IMR-90 (cell line): ENCODE measurements around the gene TBATA. TPM values are rescaled to one million over a fixed set of nuclear protein-coding genes. Genes with fewer than 3 reads are reported as not detected.

ENCODE experiments used
- ATAC-seq: fragments of 200-7000 bp; cut with Tn5 transposase; 2 replicates; pipeline ENCODE4 v1.9.1; 2020; ENCODE audit warnings: low read depth, mild to moderate bottlenecking, moderate library complexity
- BruUV-seq: library from RNA; stranded (reverse); fragments of 400-500 nt; replicated peaks from 2 replicates; lab custom pipeline; 2021; lab: Mats Ljungman, UMichigan
- CTCF ChIA-PET: fragments of 300-600 bp; formaldehyde crosslinking; extraction: SDS; loops from one replicate; lab custom pipeline; 2021; ENCODE audit warnings: antibody characterized with exemption; lab: Yijun Ruan, JAX
- POLR2A ChIA-PET: fragments of 300-600 bp; sonication (Branson Sonifier 250); formaldehyde crosslinking; loops from one replicate; lab custom pipeline; 2022; ENCODE audit warnings: antibody characterized with exemption; ENCODE audit not compliant: unreplicated experiment; lab: Charles Lee
- DNase-seq: peaks from one replicate; pipeline ENCODE4 v3.0.0; 2013
- H2AFZ ChIP-seq: replicated peaks from 2 replicates; pipeline ENCODE3; 2013; ENCODE audit warnings: low read length, mild to moderate bottlenecking; ENCODE audit not compliant: poor library complexity
- H2AK5ac ChIP-seq: 2 replicates; pipeline ENCODE4 v1.6.1; 2013; ENCODE audit warnings: low read depth, low read length, inconsistent platforms
- H2AK9ac ChIP-seq: replicated peaks from 2 replicates; pipeline ENCODE3; 2013; ENCODE audit warnings: mild to moderate bottlenecking, low read depth, low read length, moderate library complexity; ENCODE audit not compliant: poor library complexity
- H2BK120ac ChIP-seq: 2 replicates; pipeline ENCODE4 v1.6.1; 2013; ENCODE audit warnings: low read depth, low read length, inconsistent platforms
- H2BK15ac ChIP-seq: 3 replicates; pipeline ENCODE4 v1.6.1; 2013; ENCODE audit warnings: low read depth, low read length, inconsistent platforms
- H2BK20ac ChIP-seq: 2 replicates; pipeline ENCODE4 v1.6.1; 2013; ENCODE audit warnings: low read depth, mild to moderate bottlenecking, inconsistent platforms, low read length, moderate library complexity
- H2BK5ac ChIP-seq: 2 replicates; pipeline ENCODE4 v1.6.1; 2013; ENCODE audit warnings: mild to moderate bottlenecking, low read depth, low read length, inconsistent platforms; ENCODE audit not compliant: poor library complexity, severe bottlenecking
- H3K14ac ChIP-seq: replicated peaks from 2 replicates; pipeline ENCODE4 v1.6.1; 2013; ENCODE audit warnings: low read depth, low read length, inconsistent platforms
- H3K18ac ChIP-seq: 2 replicates; pipeline ENCODE4 v1.6.1; 2013; ENCODE audit warnings: low read depth, low read length, control low read depth
- H3K23ac ChIP-seq: 2 replicates; pipeline ENCODE4 v1.6.1; 2013; ENCODE audit warnings: low read depth, low read length, inconsistent platforms
- H3K27ac ChIP-seq: 2 replicates; pipeline ENCODE4 v1.5.1; 2013; ENCODE audit warnings: mild to moderate bottlenecking, control low read depth, low read length; ENCODE audit not compliant: insufficient read depth
- H3K27me3 ChIP-seq: 2 replicates; pipeline ENCODE4 v1.6.1; 2013; ENCODE audit warnings: low read length; ENCODE audit not compliant: control insufficient read depth, insufficient read depth
- H3K36me3 ChIP-seq: 2 replicates; pipeline ENCODE4 v1.6.1; 2013; ENCODE audit warnings: low read length, mixed read lengths; ENCODE audit not compliant: control insufficient read depth, insufficient read depth
- H3K4ac ChIP-seq: 2 replicates; pipeline ENCODE4 v1.6.1; 2013; ENCODE audit warnings: low read depth, low read length, inconsistent platforms
- H3K4me1 ChIP-seq: 2 replicates; pipeline ENCODE4 v1.6.1; 2013; ENCODE audit warnings: low read length, mixed read lengths; ENCODE audit not compliant: control insufficient read depth, insufficient read depth
- H3K4me2 ChIP-seq: 2 replicates; pipeline ENCODE4 v1.6.1; 2013; ENCODE audit warnings: low read depth, mild to moderate bottlenecking, control low read depth, low read length, moderate library complexity
- H3K4me3 ChIP-seq: 2 replicates; pipeline ENCODE4 v1.5.1; 2013; ENCODE audit warnings: low read depth, mild to moderate bottlenecking, control low read depth, low read length, moderate library complexity; ENCODE audit not compliant: insufficient read depth
- H3K56ac ChIP-seq: 2 replicates; pipeline ENCODE4 v1.6.1; 2013; ENCODE audit warnings: low read length, inconsistent platforms; ENCODE audit not compliant: insufficient read depth; ENCODE audit errors: extremely low read depth
- H3K79me1 ChIP-seq, 2 experiments: 2 replicates each; pipeline ENCODE4 v1.6.1; 2013; ENCODE audit warnings: low read length in 2 of 2, inconsistent platforms in 1 of 2, low read depth in 1 of 2
- H3K9ac ChIP-seq: 2 replicates; pipeline ENCODE4 v1.6.1; 2013; ENCODE audit warnings: low read depth, low read length, control low read depth
- H3K9me1 ChIP-seq: 2 replicates; pipeline ENCODE4 v1.6.1; 2013; ENCODE audit warnings: low read length, inconsistent platforms; ENCODE audit not compliant: insufficient read depth
- H3K9me3 ChIP-seq: 2 replicates; pipeline ENCODE4 v1.6.1; 2013; ENCODE audit warnings: low read length; ENCODE audit not compliant: control insufficient read depth, insufficient read depth
- H4K20me1 ChIP-seq: 2 replicates; pipeline ENCODE4 v1.6.1; 2013; ENCODE audit warnings: low read length, inconsistent platforms; ENCODE audit not compliant: insufficient read depth
- H4K5ac ChIP-seq: 2 replicates; pipeline ENCODE4 v1.6.1; 2013; ENCODE audit warnings: mild to moderate bottlenecking, low read depth, low read length, control low read depth
- H4K8ac ChIP-seq, 2 experiments: 2 replicates each; pipeline ENCODE4 v1.6.1; 2013; ENCODE audit warnings: low read depth in 2 of 2, low read length in 2 of 2, control low read depth in 1 of 2, inconsistent platforms in 1 of 2
- H4K91ac ChIP-seq: 2 replicates; pipeline ENCODE4 v1.6.1; 2013; ENCODE audit warnings: low read depth, low read length, inconsistent platforms; ENCODE audit not compliant: insufficient read depth
- MXI1 ChIP-seq: IDR thresholded peaks from 2 replicates; pipeline ENCODE4 v1.6.1; 2012; ENCODE audit warnings: low read depth, mild to moderate bottlenecking, low read length, moderate library complexity, borderline replicate concordance
- WGBS, 2 experiments: methylation state at CpG; one replicate each; pipeline versions ENCODE4 v1.1.5 to v1.1.7; 2013; ENCODE audit warnings: missing lambda C conversion rate in 2 of 2; ENCODE audit not compliant: insufficient read length in 1 of 2; ENCODE audit errors: extremely low coverage in 2 of 2; 5-methylcytosine and 5-hydroxymethylcytosine counted together
- dilution Hi-C: fragments of 300-500 bp; cut with HindIII; formaldehyde crosslinking; loops from one replicate; pipeline ENCODE4 v1.14.3; 2018; ENCODE audit warnings: low sequenced_read_pairs; ENCODE audit not compliant: unreplicated experiment
- in situ Hi-C: fragments of 300-500 bp; cut with MboI; formaldehyde crosslinking; loops from 3 replicates; pipeline ENCODE4 v1.14.3; 2019; ENCODE audit warnings: low sequenced_read_pairs, inconsistent platforms, mixed read lengths
- intact Hi-C: fragments of 100-400 bp; cut with micrococcal nuclease; formaldehyde crosslinking; loops from 2 replicates; pipeline ENCODE4 v1.10.0; 2022
- polyA plus RNA-seq, 3 experiments: library from polyadenylated mRNA; depleted of rRNA; stranded (reverse); fragments of >200 nt; gene quantifications; 2 replicates each; pipeline ENCODE4 v1.2.3, GENCODE V29; 2012; ENCODE audit warnings: low replicate concordance in 1 of 3
- total RNA-seq: library from RNA; depleted of rRNA; stranded (reverse); fragments of >200 nt; gene quantifications from 2 replicates; pipeline ENCODE4 v1.2.3, GENCODE V29; 2012

TBATA gene
- total and polyA plus RNA-seq, 2 of the 4 experiments (the other 2 are of a cell fraction) = not detected

DNA sequence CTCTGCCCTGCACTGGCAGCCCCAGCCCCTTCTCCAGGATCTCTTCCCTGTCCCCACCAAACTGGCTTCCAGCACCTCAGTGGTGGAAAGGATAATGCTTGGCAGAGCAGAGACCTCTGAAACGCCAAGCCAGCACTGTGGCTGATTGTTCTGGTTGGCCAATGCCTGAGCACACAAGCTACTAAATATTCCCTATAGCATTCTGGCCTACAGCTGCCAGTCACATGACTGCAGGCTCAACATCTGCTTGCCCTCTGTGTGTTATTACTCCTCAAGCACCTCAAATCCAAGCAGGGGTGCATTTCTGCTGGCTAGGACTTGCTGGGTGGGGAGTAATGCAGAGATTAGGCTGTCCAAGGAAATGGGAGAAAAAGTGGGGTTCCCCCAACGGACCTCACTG, 6.1 kb downstream of the TBATA start:
- Histone ChIP-seq H2AFZ (no peak overlapping the region), H4K8ac (no peak overlapping the region), H3K4me1 (no peaks in the 10 kb centered on the region), H3K9me1 (no peaks in the 10 kb centered on the region), H3K27me3 (peaks cover 55% of the 10 kb centered on the region), H2BK5ac (no peak overlapping the region), H3K23ac (no peak overlapping the region), H2BK20ac (no peak overlapping the region), H3K27ac (no peak overlapping the region), H3K4me2 (no peak overlapping the region), H3K18ac (no peak overlapping the region), H3K36me3 (no peaks in the 10 kb centered on the region), H3K14ac (no peak overlapping the region), H4K91ac (no peak overlapping the region), H2BK120ac (no peak overlapping the region), H2BK15ac (no peak overlapping the region), H3K4me3 (no peak overlapping the region), H3K9ac (no peak overlapping the region), H3K4ac (no peak overlapping the region), H4K5ac (no peak overlapping the region), H2AK9ac (no peak overlapping the region), H2AK5ac (no peak overlapping the region), H4K20me1 (no peaks in the 10 kb centered on the region), H3K9me3 (no peaks in the 10 kb centered on the region), H3K56ac (no peak overlapping the region), H3K79me1 (no peaks in the 10 kb centered on the region)
- intact Hi-C loops (no loop called here), dilution Hi-C loops (no loop called here), in situ Hi-C loops (no loop called here)
- ATAC-seq = no peak
- POLR2A ChIA-PET = no interaction called here
- no CpG with 5 or more reads among the region's 2 CpGs for WGBS, 2 experiments
- BruUV-seq = no TSS peak
- DNase-seq = no peak
- CTCF ChIA-PET = no interaction called here
- TF ChIP-seq MXI1 = no peak
